Type B pancreatic cell (in vitro differentiated cells): ENCODE measurements around the gene CLEC18C. TPM values are rescaled to one million over a fixed set of nuclear protein-coding genes. Genes with fewer than 3 reads are reported as not detected.
"Not testable (repeated sequence)": the region's sequence is repeated elsewhere in the genome, so short reads cannot be mapped to it uniquely, and the experiment has no call there.

Experiments
- DNase-seq: peaks from one replicate; pipeline ENCODE4 v3.0.0; 2021; ENCODE audit warnings: mixed read lengths; ENCODE audit not compliant: unreplicated experiment; ENCODE audit errors: extremely low spot score
- H3K27ac Mint-ChIP-seq: 2 replicates; pipeline ENCODE4 v1.8.0; 2021; ENCODE audit warnings: mild to moderate bottlenecking, mixed read lengths
- H3K27me3 Mint-ChIP-seq: 2 replicates; pipeline ENCODE4 v1.8.0; 2021; ENCODE audit warnings: mixed read lengths
- H3K36me3 Mint-ChIP-seq: 2 replicates; pipeline ENCODE4 v1.8.0; 2021; ENCODE audit warnings: mixed read lengths
- H3K4me1 Mint-ChIP-seq: one replicate; pipeline ENCODE4 v1.8.0; 2021; ENCODE audit warnings: mixed read lengths; ENCODE audit not compliant: unreplicated experiment
- H3K4me3 Mint-ChIP-seq: 2 replicates; pipeline ENCODE4 v1.8.0; 2021; ENCODE audit warnings: mild to moderate bottlenecking, mixed read lengths
- H3K9me3 Mint-ChIP-seq: 2 replicates; pipeline ENCODE4 v1.8.0; 2021; ENCODE audit warnings: mixed read lengths
- long read RNA-seq: library from polyadenylated mRNA; unstranded; transcript quantifications from one replicate; pipeline ENCODE4 v2.0.0, GENCODE V29; 2020
- total RNA-seq: library from RNA; stranded (reverse); gene quantifications from 2 replicates; pipeline ENCODE4 v1.2.1, GENCODE V29; 2021; ENCODE audit warnings: low replicate concordance

Gene CLEC18C
- total RNA-seq, result 1.1 TPM in 1 of 2 replicates, not detected in the other
- long read RNA-seq, result 0 reads

DNA sequence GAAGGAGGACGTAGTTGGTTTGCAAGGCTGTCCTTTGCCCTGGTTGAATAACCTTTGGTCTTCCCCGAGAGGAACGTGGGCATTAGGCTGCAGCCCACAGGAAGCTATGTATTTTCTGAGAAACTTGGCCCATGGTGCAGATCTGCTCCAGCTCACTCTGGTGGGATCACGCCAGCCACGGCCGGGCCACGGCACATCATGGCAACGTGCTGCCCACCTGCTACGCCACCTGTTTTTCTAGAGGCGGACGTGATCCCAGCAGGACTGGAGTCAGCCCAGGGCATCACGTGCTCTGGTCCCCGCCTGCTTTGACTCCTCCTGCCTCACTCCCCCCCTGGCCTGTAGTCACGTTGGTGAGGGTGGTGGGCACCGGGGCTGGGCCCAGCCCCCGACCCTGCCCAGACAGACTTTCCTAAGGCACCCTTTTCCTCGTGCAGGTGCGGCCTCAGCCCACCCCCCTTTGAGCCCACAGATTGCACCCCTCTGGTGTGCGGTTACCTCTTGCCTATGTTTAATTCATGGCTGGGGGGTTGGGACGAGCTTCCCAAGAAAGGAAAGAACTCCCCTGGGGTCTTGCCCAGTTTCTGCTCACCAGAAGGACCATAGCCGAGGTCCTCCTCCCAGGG is at the start of gene CLEC18C:
TSS of gene CLEC18C (plus strand) at position 576 of the 626 bp plus-strand sequence. CDS start 492 bp downstream, outside the sequence.
- not testable (repeated sequence) for H3K4me1 Mint-ChIP-seq, H3K4me3 Mint-ChIP-seq, DNase-seq, H3K9me3 Mint-ChIP-seq, H3K36me3 Mint-ChIP-seq, H3K27me3 Mint-ChIP-seq, H3K27ac Mint-ChIP-seq

- H3K27ac Mint-ChIP-seq, H3K4me3 Mint-ChIP-seq, H3K4me1 Mint-ChIP-seq: not testable (repeated sequence)
These were observed 49.8 kb upstream of the CLEC18C start for GRCh38 chr16:70123822-70124221.

DNA sequence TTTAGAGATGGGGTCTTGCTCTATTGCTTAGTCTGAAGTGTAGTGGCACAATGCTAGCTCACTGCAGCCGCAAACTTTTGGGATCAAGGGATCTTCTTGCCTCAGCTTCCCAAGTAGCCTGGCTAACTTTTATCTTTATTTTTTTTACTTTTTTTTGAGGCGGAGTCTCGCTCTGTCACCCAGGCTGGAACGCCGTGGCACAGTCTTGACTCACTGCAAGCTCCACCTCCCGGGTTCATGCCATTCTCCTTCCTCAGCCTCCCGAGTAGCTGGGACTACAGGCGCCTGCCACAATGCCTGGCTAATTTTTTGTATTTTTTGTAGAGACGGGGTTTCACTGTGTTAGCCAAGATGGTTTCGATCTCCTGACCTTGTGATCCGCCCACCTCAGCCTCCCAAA is 47.4 kb upstream of the CLEC18C start:
- H3K9me3 Mint-ChIP-seq, H3K4me3 Mint-ChIP-seq, H3K27ac Mint-ChIP-seq, H3K36me3 Mint-ChIP-seq, DNase-seq, H3K27me3 Mint-ChIP-seq, H3K4me1 Mint-ChIP-seq: not testable (repeated sequence)

More at GRCh38 chr16:70123822-70124221, 49.8 kb upstream of the CLEC18C start:
- not testable (repeated sequence) for DNase-seq, H3K36me3 Mint-ChIP-seq, H3K27me3 Mint-ChIP-seq, H3K9me3 Mint-ChIP-seq

DNA sequence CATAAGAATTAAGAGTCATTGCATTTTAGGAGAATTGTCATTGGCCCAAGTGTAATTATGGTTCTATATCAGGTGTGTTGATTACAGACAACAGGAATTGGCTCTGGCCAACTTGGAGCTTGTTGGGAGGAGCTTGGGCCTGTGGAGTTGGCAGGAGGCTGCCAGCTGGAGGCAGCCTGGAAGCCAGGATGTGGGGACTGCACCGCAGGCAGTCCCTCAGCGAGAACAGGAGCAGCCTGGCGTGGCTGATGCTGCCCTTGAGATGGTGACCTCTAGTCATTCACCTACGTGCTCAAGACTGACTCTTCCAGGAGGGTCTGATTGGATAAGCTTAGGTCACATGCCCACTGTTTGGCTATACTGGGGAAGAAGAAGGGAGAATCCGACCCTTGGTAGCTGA is 45.9 kb upstream of the CLEC18C start:
- H3K4me1 Mint-ChIP-seq, H3K36me3 Mint-ChIP-seq, H3K27ac Mint-ChIP-seq, H3K4me3 Mint-ChIP-seq, H3K27me3 Mint-ChIP-seq, DNase-seq, H3K9me3 Mint-ChIP-seq: not testable (repeated sequence)

DNA sequence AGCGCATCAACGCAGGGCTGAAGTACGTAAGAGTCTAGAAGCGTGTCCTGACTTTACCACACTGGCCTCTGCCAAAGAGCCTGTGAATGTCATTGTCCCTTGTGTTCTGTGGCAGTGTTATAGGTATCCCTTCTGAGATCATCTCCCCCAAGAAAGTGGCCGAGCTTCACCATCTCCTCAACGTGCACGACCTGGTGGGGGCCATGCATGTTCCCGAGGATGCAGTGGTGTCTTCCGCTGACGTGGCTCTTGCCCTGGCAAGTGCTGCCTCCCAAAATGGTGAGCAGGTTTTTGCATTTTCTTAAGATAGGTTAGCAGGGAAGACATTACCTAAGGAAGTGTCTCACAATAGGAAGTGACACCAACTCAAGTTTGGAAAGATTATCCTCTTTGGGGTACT is 44.7 kb upstream of the CLEC18C start:
- not testable (repeated sequence) for H3K36me3 Mint-ChIP-seq

DNA sequence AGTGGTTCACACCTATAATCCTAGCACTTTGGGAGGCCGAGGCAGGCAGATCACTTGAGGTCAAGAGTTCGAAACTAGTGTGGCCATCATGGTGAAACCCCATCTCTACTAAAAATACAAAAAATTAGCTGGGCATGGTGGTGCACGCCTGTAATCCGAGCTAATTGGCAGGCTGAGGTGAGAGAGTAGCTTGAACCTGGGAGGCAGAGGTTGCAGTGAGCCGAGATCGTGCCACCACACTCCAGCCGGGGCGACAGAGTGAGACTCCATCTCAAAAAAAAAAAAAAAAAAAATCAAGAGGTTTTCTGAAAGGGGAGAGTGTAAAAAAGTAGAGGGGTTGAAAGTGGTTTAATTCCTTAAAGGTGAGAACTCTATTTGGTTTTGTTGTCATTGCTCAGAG is 37.8 kb upstream of the CLEC18C start:
- DNase-seq, H3K4me1 Mint-ChIP-seq, H3K4me3 Mint-ChIP-seq, H3K27ac Mint-ChIP-seq, H3K9me3 Mint-ChIP-seq, H3K27me3 Mint-ChIP-seq: not testable (repeated sequence)
- peaks cover 15% of the 10 kb centered on the region for H3K36me3 Mint-ChIP-seq

More for the DNA sequence above, 44.7 kb upstream of the CLEC18C start:
- H3K27me3 Mint-ChIP-seq, H3K4me3 Mint-ChIP-seq, H3K4me1 Mint-ChIP-seq, H3K9me3 Mint-ChIP-seq, H3K27ac Mint-ChIP-seq, DNase-seq: not testable (repeated sequence)

- peaks cover 17% of the 10 kb centered on the region for H3K36me3 Mint-ChIP-seq
- H3K9me3 Mint-ChIP-seq, H3K4me1 Mint-ChIP-seq: not testable (repeated sequence)
These were observed 37.0 kb upstream of the CLEC18C start for GRCh38 chr16:70136595-70136994.

GRCh38 chr16:70142739-70143138 is 30.8 kb upstream of the CLEC18C start:
- not testable (repeated sequence) for H3K9me3 Mint-ChIP-seq, H3K4me1 Mint-ChIP-seq, DNase-seq, H3K4me3 Mint-ChIP-seq, H3K27ac Mint-ChIP-seq, H3K27me3 Mint-ChIP-seq
- H3K36me3 Mint-ChIP-seq, result peaks cover 11% of the 10 kb centered on the region

More at GRCh38 chr16:70136595-70136994, 37.0 kb upstream of the CLEC18C start:
- not testable (repeated sequence) for DNase-seq, H3K27ac Mint-ChIP-seq, H3K4me3 Mint-ChIP-seq, H3K27me3 Mint-ChIP-seq

- not testable (repeated sequence) for H3K27me3 Mint-ChIP-seq
These were observed 30.2 kb upstream of the CLEC18C start for GRCh38 chr16:70143231-70143895.

GRCh38 chr16:70147853-70148252 is 25.7 kb upstream of the CLEC18C start:
- H3K4me3 Mint-ChIP-seq, DNase-seq, H3K27ac Mint-ChIP-seq, H3K27me3 Mint-ChIP-seq, H3K4me1 Mint-ChIP-seq, H3K9me3 Mint-ChIP-seq: not testable (repeated sequence)
- peaks cover 18% of the 10 kb centered on the region for H3K36me3 Mint-ChIP-seq

More at GRCh38 chr16:70143231-70143895, 30.2 kb upstream of the CLEC18C start:
- not testable (repeated sequence) for H3K27ac Mint-ChIP-seq, DNase-seq, H3K4me3 Mint-ChIP-seq, H3K4me1 Mint-ChIP-seq, H3K9me3 Mint-ChIP-seq
- peaks cover 11% of the 10 kb centered on the region for H3K36me3 Mint-ChIP-seq

- not testable (repeated sequence) for H3K4me3 Mint-ChIP-seq, H3K9me3 Mint-ChIP-seq, H3K27me3 Mint-ChIP-seq, H3K27ac Mint-ChIP-seq, H3K4me1 Mint-ChIP-seq, DNase-seq
- peaks cover 19% of the 10 kb centered on the region for H3K36me3 Mint-ChIP-seq
These were observed 25.1 kb upstream of the CLEC18C start for GRCh38 chr16:70148453-70148852.

DNA sequence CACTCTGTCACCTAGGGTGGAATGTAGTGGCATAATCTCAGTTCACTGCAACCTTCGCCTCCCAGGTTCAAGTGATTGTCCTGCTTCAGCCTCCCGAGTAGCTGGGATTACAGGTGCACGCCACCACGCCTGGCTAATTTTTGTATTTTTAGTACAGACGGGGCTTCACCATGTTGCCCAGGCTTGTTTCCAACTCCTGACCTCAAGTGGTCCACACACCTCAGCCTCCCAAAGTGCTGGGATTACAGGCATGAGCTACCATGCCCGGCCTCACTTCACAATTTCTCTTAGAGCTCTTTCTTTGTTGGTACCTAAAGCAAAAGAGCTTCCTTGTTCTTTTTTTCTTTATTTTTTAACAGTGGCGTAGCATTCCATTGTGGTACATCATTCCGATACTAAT is 24.3 kb upstream of the CLEC18C start:
- DNase-seq, H3K27me3 Mint-ChIP-seq, H3K27ac Mint-ChIP-seq, H3K4me3 Mint-ChIP-seq, H3K4me1 Mint-ChIP-seq, H3K9me3 Mint-ChIP-seq: not testable (repeated sequence)
- H3K36me3 Mint-ChIP-seq, result peaks cover 18% of the 10 kb centered on the region
